ENCODE results near the gene EFNB1. TPM values are rescaled to one million over a fixed set of nuclear protein-coding genes. Genes with fewer than 3 reads are reported as not detected.

The EFNB1 gene
- total RNA-seq, 2 experiments from 2014 or later, result 2.9 to 3.1 TPM

- no peak overlapping the region for H3K4me3 ChIP-seq (ENCODE audit: low read length)
- no peaks in the 10 kb centered on the region for H3K9me3 ChIP-seq (ENCODE audit: control insufficient read depth in 1 of 2, insufficient read depth in 1 of 2, low read length in 2 of 2)
- TF ChIP-seq, protein P1, sequence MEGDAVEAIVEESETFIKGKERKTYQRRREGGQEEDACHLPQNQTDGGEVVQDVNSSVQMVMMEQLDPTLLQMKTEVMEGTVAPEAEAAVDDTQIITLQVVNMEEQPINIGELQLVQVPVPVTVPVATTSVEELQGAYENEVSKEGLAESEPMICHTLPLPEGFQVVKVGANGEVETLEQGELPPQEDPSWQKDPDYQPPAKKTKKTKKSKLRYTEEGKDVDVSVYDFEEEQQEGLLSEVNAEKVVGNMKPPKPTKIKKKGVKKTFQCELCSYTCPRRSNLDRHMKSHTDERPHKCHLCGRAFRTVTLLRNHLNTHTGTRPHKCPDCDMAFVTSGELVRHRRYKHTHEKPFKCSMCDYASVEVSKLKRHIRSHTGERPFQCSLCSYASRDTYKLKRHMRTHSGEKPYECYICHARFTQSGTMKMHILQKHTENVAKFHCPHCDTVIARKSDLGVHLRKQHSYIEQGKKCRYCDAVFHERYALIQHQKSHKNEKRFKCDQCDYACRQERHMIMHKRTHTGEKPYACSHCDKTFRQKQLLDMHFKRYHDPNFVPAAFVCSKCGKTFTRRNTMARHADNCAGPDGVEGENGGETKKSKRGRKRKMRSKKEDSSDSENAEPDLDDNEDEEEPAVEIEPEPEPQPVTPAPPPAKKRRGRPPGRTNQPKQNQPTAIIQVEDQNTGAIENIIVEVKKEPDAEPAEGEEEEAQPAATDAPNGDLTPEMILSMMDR (IDR thresholded peaks at IDR 0.05), result no peak
- H3K27ac Mint-ChIP-seq, result no peak overlapping the region
- no peak overlapping the region for H3K27ac ChIP-seq (ENCODE audit: low read depth in 1 of 2, low read length in 2 of 2)
- no peaks in the 10 kb centered on the region for H3K27me3 ChIP-seq (ENCODE audit: control insufficient read depth in 1 of 2, insufficient read depth in 2 of 2, low read length in 2 of 2)
- H3K4me1 ChIP-seq (ENCODE audit: insufficient read depth, low read length), result no peaks in the 10 kb centered on the region
- no peaks in the 10 kb centered on the region for H3K36me3 Mint-ChIP-seq (ENCODE audit: low read depth)
- no peaks in the 10 kb centered on the region for H3K36me3 ChIP-seq (ENCODE audit: insufficient read depth, low read length)
- no peaks in the 10 kb centered on the region for H3K4me1 Mint-ChIP-seq (ENCODE audit: low read depth)
- intact Hi-C loops (cut with DNase I, micrococcal nuclease), result no loop called here
- CTCF ChIA-PET, result no interaction called here
- no peak for DNase-seq
- ATAC-seq (ENCODE audit: poor library complexity), result no peak
- POLR2A ChIA-PET, result no interaction called here
- no peak overlapping the region for H3K4me3 Mint-ChIP-seq
- no peaks in the 10 kb centered on the region for H3K9me3 Mint-ChIP-seq
- H3K27me3 Mint-ChIP-seq, result no peaks in the 10 kb centered on the region
These were observed 48.8 kb downstream of the EFNB1 start for GRCh38 chrX:68877606-68878005.

DNA sequence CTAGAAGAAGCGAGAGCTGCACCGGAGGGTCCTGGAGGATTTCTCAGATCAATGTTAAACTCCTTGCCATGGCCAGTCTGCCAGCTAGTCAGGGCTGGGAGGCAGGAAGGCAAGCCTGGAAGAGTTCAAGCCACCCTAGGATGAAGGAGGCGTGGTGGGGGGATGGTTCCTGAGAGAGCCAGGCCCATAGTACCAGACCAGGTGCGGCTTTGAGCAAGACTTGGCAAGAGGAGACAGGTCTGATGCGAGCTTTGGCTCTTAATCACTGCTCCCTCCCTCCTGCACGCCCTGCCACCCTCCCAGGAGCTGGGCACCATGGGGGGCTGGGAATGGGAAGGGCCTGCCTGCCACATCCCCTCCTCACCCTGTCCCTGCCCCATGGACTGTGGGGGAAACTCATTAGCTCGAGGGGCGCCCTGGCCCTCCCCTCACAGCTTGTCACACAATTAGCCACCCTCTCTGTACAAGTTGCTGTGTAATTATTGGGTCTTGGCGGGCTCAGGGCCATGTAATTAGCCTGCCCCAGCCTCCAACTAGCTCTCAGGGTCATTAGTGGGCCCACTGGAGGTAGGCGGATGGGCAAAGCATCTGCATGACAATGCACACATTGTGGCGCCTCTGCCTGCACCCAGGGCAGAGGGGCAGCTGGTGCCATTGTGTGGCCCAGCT is 50.3 kb downstream of the EFNB1 start:
- no peak overlapping the region for H3K4me3 Mint-ChIP-seq
- H3K27me3 Mint-ChIP-seq, result no peaks in the 10 kb centered on the region
- H3K4me1 ChIP-seq (ENCODE audit: insufficient read depth, low read length), result no peaks in the 10 kb centered on the region
- no peaks in the 10 kb centered on the region for H3K9me3 Mint-ChIP-seq
- TF ChIP-seq, protein P1 (IDR thresholded peaks at IDR 0.05), result no peak
- POLR2A ChIA-PET, result no interaction called here
- no peaks in the 10 kb centered on the region for H3K9me3 ChIP-seq (ENCODE audit: control insufficient read depth in 1 of 2, insufficient read depth in 1 of 2, low read length in 2 of 2)
- ATAC-seq (ENCODE audit: poor library complexity), result no peak
- no peak for DNase-seq
- H3K27me3 ChIP-seq (ENCODE audit: control insufficient read depth in 1 of 2, insufficient read depth in 2 of 2, low read length in 2 of 2), result no peaks in the 10 kb centered on the region
- no peak overlapping the region for H3K4me3 ChIP-seq (ENCODE audit: low read length)
- no peaks in the 10 kb centered on the region for H3K36me3 Mint-ChIP-seq (ENCODE audit: low read depth)
- no peak overlapping the region for H3K27ac ChIP-seq (ENCODE audit: low read depth in 1 of 2, low read length in 2 of 2)
- intact Hi-C loops (cut with DNase I, micrococcal nuclease), result no loop called here
- no peaks in the 10 kb centered on the region for H3K36me3 ChIP-seq (ENCODE audit: insufficient read depth, low read length)
- H3K27ac Mint-ChIP-seq, result no peak overlapping the region
- CTCF ChIA-PET, result no interaction called here
- H3K4me1 Mint-ChIP-seq (ENCODE audit: low read depth), result no peaks in the 10 kb centered on the region

GRCh38 chrX:68880846-68881552 is 52.2 kb downstream of the EFNB1 start:
- H3K4me1 ChIP-seq (ENCODE audit: insufficient read depth, low read length), result no peaks in the 10 kb centered on the region
- no peak overlapping the region for H3K27ac ChIP-seq (ENCODE audit: low read depth in 1 of 2, low read length in 2 of 2)
- H3K36me3 ChIP-seq (ENCODE audit: insufficient read depth, low read length), result no peaks in the 10 kb centered on the region
- H3K27me3 ChIP-seq (ENCODE audit: control insufficient read depth in 1 of 2, insufficient read depth in 2 of 2, low read length in 2 of 2), result no peaks in the 10 kb centered on the region
- CTCF ChIA-PET, result no interaction called here
- H3K27me3 Mint-ChIP-seq, result no peaks in the 10 kb centered on the region
- no peak for ATAC-seq (ENCODE audit: poor library complexity)
- TF ChIP-seq, protein P1 (IDR thresholded peaks at IDR 0.05), result no peak
- no peak for DNase-seq
- no peaks in the 10 kb centered on the region for H3K9me3 ChIP-seq (ENCODE audit: control insufficient read depth in 1 of 2, insufficient read depth in 1 of 2, low read length in 2 of 2)
- no peak overlapping the region for H3K4me3 Mint-ChIP-seq
- no peaks in the 10 kb centered on the region for H3K4me1 Mint-ChIP-seq (ENCODE audit: low read depth)
- H3K4me3 ChIP-seq (ENCODE audit: low read length), result no peak overlapping the region
- no peak overlapping the region for H3K27ac Mint-ChIP-seq
- H3K36me3 Mint-ChIP-seq (ENCODE audit: low read depth), result no peaks in the 10 kb centered on the region
- POLR2A ChIA-PET, result no interaction called here
- H3K9me3 Mint-ChIP-seq, result no peaks in the 10 kb centered on the region
- intact Hi-C loops (cut with DNase I, micrococcal nuclease), result no loop called here

Data from CD4-positive, alpha-beta T cell (primary cell).